Ureter (tissue), 1 donor: ENCODE measurements around the gene CHST2. TPM values are rescaled to one million over a fixed set of nuclear protein-coding genes. Genes with fewer than 3 reads are reported as not detected.

Experiments used
- DNase-seq: peaks from one replicate; pipeline ENCODE4 v3.0.0-alpha.2; 2020; ENCODE audit warnings: low spot score
- total RNA-seq: library from RNA; stranded (reverse); gene quantifications from one replicate; pipeline ENCODE4 v1.2.4, GENCODE V29; 2023
- donor health status: DM: yes; HTN: yes; CAD: no.

CHST2 gene
- total RNA-seq, 1 donor from 2014 or later: 8.1 TPM

GRCh38 chr3:143166376-143166775 is 46.8 kb downstream of the CHST2 start:
- DNase-seq: no peak

DNA sequence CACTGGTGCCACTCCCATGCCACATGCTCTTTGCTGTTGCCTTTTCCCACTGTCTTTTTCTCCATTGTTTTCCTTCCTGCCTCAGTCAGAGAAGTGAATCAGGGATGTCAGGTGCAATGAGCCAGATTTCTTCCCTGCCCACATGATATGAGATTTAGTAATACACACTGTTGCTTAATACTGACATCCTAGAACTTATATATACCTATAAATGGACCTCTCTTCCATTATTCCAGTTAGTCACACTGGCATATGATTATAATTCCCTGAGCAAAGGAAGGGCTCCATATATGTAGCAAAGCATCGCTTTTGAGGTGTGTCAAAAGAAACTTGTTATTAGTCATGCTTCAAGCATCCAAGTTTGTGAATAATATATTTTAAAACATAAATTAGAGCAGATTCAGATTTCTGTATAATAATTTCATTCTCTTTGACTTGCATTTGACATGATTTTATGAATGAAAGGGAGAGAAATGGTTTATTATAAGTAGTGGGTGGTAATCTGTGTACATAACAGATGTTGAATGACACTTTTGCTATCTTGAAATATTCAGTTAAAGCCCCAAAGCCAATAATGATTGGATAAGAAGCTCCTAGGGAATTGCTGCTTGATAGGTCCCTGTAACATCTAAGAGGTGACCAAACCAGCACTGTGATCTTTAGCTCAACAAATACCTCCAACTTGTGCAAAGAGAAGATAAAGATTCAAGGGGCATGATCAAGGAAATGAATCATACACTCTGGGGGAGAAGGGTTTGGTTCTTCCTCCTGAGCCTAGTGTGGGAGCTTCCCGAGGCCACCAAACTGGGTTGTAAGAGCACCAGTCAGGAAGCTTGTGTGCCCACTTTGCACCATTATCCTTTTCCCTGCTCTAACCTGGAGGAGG is 48.6 kb downstream of the CHST2 start:
- DNase-seq: no peak

- DNase-seq: no peak
Measured at GRCh38 chr3:143168855-143169192, 49.3 kb downstream of the CHST2 start.

- no peak for DNase-seq
Measured at GRCh38 chr3:143170074-143170473, 50.5 kb downstream of the CHST2 start.

DNA sequence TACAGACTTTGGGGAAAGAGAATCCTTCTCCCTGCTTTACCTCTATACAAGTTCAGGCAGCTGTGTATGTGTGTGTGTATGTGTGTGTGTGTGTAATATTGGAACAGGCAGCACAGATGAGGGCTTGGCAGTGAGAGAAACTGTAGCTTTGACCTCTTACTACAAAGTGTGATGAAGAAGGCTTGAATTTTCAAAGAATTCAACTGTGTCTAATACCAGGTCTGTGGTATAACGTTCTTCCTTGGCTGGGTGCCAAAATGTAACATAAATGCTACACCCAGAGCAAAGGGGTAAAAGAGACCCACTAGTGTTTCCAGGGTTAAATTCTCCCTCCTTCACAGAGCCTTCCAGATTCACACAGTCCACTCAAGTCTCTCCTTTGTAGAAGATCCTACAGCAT is 51.1 kb downstream of the CHST2 start:
- DNase-seq: no peak

GRCh38 chr3:143171141-143171980 is 51.8 kb downstream of the CHST2 start:
- DNase-seq: no peak

- DNase-seq: no peak
Measured at GRCh38 chr3:143172062-143172794, 52.7 kb downstream of the CHST2 start.

DNA sequence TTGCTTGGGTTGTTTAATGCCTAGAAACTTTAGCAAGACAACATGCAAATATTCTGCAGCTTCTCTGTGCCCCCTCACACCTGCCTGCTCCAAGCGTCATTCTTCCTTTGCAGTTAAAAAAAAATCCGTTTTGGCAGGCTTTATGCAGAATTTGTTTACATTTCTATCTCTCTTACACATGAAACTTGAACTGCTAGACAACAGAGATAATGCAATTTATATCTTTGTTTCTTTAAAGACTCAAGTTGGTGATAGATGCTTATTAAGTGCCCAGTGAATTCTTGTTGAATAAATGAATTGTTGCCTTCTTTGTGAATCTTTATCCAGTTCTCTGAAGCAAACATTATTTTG is 53.2 kb downstream of the CHST2 start:
- DNase-seq: no peak

DNA sequence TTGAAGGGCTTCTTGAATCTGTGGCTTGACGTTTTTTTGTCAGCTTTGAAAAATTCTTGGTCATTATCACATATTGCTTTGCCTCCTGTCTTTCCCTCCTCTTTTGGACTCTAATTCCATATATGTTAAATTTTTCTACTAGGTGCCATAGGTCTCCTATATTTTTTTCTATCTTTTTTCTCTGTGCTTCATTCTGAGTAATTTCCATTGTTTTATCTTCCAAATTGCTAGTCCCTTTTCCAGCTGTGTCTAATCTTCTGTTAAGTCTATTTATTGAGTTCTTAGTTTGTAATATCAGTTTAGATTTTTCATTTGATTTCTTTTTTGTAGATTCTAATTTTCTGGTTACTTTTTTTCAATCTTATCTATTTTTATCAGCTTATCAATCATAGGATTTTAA is 53.7 kb downstream of the CHST2 start:
- DNase-seq: no peak

Other genes starting within 250 kb of the CHST2 start
- 14.3 TPM for gene PCOLCE2, start 230.7 kb upstream of the CHST2 start, total RNA-seq
- not detected for gene PAQR9, start 156.1 kb upstream of the CHST2 start, total RNA-seq
- gene U2SURP, start 118.2 kb upstream of the CHST2 start, total RNA-seq: 125 TPM